ENCODE results near the gene ABCA12. TPM values are rescaled to one million over a fixed set of nuclear protein-coding genes. Genes with fewer than 3 reads are reported as not detected.

ABCA12 gene
- total RNA-seq, 2 donors from 2014 or later = not detected

DNA sequence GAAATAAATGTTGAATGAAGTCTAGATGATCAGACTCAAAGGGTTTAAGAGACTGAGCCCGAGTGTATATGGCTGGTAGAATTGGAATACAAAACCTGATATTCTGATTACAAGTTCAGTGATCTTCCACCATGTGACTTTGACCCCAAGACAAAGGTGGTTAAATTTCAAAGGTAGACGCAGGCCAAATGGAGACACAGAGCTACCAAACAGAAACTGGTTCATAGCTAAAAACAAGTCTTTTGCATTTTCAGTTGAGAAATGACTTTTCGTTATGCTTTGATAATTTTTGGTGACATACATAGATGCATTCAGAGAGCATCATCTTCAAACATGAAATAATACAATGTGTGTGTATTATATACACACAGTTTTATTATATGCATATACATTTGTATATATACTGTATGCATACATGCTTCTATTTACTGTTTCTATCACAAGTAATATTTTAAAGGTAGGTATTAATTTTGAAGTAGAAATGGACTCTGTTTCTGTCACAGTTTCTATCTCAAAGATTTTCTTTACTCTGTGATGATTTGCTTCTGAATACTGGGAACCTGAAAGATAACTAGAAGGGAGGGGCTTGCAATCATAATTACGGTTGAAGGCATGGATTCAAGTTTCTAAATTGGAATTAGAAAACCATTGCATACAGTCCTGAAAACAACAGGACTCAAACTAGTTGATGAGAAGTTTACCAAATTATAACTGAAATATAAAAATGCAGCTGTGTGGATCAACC, 142.3 kb downstream of the ABCA12 start:
- intact Hi-C loops (cut with DNase I) = no loop called here
- DNase-seq (ENCODE audit: low spot score) = no peak

DNA sequence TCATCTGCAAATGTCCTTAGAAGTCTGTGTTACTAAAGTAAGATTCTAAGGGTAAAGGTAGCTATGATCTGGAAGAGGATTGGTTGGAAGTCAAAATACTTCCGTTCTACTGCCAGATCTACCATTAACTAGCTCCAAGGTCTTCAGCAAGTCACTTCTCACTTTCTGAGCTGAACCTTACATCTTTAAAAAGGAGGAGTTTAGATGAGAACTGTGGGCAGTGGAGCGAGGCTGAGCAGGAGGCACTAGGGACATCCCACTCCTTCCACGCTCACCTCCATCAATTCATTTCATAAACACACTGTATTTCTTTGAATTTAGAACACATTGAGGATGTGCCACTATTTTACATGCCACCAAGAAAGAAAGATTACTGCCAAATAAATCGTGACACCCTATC, 143.0 kb downstream of the ABCA12 start:
- DNase-seq (ENCODE audit: low spot score) = no peak
- intact Hi-C loops (cut with DNase I) = no loop called here

DNA sequence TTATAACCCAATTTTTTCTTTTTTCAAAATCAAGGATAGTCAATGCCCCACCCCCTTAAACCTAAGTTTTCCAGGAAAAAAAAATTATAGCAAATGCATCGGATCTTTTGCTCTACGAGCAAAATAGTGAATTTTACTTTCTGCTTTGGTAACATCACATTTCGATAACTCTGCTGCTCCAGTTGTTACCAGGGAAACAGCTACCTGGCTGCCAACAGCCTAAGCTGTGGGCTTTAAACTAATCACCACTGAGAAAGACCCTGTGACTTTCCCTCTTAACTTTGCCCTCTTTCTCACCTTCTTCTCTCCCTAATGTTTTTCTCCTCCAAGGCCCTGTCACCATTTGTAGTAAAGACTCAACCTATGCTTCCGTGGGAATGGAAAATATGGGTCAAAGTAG, 145.5 kb downstream of the ABCA12 start:
- intact Hi-C loops (cut with DNase I) = no loop called here
- no peak for DNase-seq (ENCODE audit: low spot score)

DNA sequence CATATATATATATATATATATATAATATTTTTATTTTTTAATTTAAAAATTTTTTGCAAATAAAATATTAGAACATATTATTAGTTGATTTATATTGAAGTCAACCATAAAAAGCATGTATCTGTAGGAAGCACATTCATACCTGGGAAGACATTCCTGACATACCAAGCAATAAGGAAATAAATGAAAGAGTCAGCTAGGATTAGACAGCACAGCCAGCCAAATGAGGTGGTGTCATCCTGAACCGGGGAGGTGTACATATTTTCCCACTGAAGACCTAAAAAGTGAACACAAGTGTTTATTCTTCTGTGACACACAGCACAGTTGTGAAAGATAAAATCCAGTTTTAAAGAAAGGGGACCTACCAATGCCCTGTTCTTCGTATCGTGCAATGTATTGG, 149.2 kb downstream of the ABCA12 start:
- no peak for DNase-seq (ENCODE audit: low spot score)
- intact Hi-C loops (cut with DNase I) = no loop called here

DNA sequence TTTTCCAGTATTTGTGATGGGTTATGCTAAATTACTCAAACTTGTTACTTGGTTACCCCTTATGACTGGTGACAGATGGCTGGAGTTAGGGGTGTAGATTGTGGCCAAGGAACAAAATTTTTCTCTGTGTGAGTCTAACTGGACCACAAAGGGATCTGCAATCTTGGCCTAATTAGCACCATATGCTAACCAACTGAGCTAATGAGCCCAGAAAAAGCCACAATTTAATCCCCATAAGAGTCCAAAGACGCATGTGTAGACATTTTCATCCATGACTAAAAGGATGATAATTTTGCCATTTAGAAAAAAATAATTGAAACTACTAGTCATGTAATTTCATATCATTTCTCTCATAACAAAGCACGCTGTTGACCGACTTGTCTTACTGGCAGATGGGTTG, 151.2 kb downstream of the ABCA12 start:
- no peak for DNase-seq (ENCODE audit: low spot score)
- intact Hi-C loops (cut with DNase I) = no loop called here

DNA sequence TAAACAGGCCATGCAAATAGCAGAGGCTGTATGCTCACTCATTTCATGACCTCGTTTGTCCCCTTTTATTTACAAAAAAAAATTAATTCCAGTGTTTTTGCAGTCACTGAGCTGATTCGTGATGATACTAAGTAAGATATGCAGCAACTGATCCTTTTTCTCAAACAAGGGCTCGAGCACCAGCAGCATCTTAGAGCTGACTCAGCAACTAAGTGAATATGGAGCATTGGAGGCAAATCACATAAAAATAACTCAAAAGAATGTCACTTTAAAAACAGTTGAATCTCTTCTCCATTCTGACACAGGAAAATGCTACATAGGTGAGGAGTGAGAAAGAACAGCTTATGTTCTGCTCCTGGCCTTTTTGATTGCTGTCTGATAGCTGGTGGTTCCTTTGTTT, 152.8 kb downstream of the ABCA12 start:
- intact Hi-C loops (cut with DNase I) = no loop called here
- no peak for DNase-seq (ENCODE audit: low spot score)

DNA sequence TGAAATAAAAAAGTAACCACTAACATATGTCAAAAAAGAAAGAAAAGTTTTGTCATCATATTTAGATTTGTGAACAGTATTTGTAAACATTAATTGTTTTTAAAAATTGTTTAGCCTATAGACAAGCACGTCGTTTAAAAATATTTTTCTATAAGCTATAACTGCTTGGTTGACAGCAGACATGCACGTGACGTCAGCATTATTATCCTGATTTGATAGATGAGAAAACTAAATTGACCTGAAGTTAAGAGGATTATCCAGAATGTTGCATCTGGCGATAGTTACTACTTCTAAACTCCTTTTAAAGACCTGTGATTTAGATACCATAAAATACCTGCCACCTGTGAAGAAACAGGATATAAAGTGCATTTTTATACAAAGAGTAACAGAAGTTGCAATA, 172.0 kb downstream of the ABCA12 start:
- intact Hi-C loops (cut with DNase I) = no loop called here

DNA sequence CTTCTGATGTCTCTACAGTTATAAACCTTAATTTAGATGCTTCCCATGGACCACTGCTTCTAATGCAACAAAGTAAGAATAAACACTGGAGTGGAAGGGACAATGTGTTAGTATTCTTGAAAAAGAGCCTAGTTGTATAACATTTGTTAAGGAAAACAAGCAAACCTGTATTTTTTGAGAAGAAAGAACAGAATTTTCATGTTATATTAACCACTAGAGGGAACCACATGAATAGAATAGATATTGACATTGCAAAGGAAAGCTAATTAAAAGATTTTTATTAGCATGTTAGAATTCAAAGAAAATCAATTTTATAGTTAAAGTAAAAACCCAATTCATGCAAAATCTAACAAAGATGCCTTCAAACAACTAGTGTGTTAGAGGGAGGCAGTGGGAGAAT, 177.7 kb downstream of the ABCA12 start:
- intact Hi-C loops (cut with DNase I) = no loop called here
- DNase-seq (ENCODE audit: low spot score) = no peak

More for the DNA sequence above, 172.0 kb downstream of the ABCA12 start:
- no peak for DNase-seq (ENCODE audit: low spot score)

DNA sequence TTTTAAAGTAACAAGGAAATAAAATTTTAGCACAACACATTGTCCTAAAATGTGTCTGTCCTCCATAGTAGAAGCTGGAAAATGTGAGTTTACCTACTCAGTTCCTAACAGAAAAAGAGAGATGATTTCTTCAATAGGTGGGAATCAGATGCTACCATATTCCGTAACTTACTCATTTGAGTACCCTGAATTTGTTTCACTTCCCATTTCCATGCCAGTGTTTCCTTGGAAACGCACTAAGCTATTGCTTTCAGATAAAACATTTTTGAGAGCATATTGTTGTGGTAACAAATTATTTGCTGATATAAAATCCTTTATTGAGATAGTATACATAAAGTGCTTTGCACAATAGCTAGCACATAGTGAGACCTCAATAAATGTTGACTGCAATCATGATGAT, 191.5 kb downstream of the ABCA12 start:
- intact Hi-C loops (cut with DNase I) = no loop called here
- DNase-seq (ENCODE audit: low spot score) = no peak

DNA sequence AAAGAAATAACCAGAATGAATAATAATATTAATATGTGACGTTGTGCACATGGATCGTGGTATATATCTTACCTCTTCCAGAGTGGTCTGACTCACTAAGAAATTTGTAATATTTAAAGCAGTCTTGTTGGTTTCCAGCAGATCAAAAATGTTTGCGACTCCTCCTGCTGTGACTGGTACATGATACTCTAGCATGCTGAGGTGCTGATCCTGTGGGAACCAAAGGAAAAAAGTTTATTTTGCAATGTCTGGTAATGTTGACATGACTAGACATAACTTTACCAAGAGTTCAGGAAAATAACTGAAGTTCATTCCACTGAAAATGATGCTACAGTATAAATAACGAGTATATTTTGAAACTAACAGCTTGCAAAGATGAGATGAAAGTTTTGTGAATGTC, 204.4 kb downstream of the ABCA12 start:
- no peak for DNase-seq (ENCODE audit: low spot score)
- intact Hi-C loops (cut with DNase I) = no loop called here

DNA sequence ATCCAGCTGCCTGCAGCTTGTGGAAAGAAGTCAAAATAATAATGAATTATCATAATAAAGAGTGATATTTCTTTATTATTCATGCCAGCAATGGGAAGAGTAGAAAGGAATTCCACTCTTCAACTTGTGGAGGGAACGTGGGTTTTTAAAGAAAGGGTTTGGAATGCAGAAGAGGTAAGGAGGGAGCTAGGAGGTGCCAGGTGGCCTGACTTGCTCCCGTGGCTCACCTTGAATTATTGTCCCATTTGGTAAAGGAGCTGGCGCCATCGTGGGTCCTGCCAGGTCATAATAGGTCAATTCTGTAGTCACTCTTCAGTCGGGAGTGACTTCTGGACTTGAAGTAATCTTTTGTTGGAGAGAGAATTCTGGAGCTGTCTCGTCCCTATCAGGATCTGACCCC, 233.8 kb downstream of the ABCA12 start:
- intact Hi-C loops (cut with DNase I) = no loop called here
- no peak for DNase-seq (ENCODE audit: low spot score)

DNA sequence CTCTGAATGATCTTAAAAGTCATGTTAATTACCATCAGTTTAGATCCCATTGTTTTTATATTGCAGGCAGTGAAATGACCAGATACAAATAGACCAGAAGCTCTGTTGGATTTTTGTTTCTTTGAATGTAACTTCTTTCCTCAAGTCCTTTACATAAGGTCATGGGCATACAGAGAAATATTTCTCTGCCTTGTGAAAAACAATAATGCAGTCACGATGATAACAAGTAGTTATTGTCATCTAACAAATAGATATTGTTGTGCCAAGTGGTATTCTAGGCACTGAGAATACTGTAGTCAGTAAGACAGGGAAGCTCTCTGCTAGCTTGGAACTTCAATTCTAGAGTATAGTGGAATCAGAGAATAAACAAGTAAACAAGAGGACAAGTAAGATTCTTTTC, 234.2 kb downstream of the ABCA12 start:
- no peak for DNase-seq (ENCODE audit: low spot score)
- intact Hi-C loops (cut with DNase I) = no loop called here

DNA sequence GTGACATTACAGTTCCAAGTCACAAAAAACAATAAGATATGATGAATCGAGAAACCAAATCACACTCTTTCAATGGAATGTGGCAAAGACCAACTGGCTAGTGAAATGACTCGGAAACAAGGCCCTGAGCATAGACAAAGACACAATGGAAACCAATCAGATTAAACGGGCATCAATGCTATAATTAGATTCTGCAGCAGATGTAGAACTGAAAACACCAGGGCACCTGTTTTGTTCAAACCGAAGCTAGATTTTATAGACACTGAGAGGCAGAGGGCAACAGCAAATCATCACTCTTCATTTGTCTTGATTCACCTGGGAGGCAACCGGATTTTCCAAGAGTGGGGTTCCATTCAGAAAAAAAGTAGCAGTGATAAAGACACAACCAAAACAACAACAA, 236.1 kb downstream of the ABCA12 start:
- no peak for DNase-seq (ENCODE audit: low spot score)
- intact Hi-C loops (cut with DNase I) = no loop called here

DNA sequence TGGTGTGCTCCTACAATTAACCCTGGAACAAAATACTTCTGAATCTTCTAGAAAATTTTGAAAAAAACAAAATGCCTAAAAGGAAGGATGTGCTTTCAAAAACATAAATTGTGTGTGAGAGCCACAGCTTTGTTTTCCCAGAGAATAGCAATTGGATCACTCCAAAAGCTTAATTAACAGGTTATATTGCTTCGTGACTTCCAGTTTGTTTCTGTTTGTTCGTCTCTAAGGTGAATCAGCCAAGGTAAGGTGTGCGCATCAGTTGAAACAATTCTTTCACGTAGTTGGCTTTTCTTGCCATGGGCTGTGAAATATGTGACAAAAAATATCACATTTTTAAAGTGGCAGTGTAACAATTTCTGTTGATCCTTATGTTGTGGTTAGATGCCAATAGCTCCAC, 238.7 kb downstream of the ABCA12 start:
- intact Hi-C loops (cut with DNase I) = no loop called here
- no peak for DNase-seq (ENCODE audit: low spot score)

DNA sequence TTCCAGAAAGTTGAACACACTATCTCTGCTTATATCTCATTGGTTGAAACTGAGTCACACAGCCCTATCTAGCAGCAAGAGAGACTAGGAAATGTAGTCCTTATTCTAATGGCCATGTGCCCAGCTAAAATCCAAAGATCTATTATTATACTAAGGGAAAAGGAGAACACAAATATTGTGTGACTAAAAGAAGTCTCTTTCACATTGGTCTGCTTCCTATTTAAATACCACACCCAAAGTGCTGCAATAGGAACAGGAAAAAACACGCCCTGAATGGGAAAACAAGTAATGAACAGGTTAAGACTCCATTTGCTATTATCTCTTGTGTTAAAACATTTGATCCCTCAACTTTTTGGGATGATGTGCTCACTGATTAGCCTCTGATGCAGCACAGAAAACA, 242.2 kb downstream of the ABCA12 start:
- intact Hi-C loops (cut with DNase I) = no loop called here
- no peak for DNase-seq (ENCODE audit: low spot score)

DNA sequence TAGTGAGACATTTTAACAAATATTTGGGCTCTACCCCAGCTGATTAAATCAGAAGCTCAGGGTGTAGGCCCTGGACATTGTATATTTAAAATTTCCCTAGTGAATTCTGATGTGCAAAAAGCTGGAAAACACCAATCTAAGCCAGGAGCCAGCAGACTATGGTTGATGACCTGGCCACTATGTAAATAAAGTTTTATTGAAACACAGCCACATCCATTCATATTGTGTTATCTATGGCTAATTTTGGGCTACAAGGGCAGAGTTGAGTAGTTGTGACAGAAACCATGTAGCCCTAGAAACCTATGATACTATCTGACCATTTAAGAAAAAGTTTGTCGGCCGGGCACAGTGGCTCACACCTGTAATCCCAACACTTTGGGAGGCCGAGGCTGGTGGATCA, 243.0 kb downstream of the ABCA12 start:
- DNase-seq (ENCODE audit: low spot score) = no peak
- intact Hi-C loops (cut with DNase I) = no loop called here

DNA sequence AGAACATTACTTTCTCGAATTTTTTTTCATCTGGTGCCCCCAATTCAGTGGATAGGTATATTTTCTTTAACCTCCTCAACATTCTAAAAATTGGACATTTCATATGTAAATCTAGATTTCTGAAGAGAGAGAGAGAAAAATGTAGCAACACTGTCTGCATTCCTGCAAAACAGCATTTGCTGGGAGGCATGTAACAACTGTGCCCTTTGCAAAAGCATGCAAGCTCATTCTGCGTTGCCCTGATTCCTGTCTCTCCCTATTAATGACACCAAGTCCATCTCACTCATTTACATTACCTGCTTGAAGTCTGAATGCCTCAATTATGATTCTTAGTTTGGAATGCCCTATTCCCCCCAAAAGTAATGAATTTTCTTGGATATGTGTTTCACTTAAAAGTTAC, 249.1 kb downstream of the ABCA12 start:
- intact Hi-C loops (cut with DNase I) = no loop called here
- no peak for DNase-seq (ENCODE audit: low spot score)

DNA sequence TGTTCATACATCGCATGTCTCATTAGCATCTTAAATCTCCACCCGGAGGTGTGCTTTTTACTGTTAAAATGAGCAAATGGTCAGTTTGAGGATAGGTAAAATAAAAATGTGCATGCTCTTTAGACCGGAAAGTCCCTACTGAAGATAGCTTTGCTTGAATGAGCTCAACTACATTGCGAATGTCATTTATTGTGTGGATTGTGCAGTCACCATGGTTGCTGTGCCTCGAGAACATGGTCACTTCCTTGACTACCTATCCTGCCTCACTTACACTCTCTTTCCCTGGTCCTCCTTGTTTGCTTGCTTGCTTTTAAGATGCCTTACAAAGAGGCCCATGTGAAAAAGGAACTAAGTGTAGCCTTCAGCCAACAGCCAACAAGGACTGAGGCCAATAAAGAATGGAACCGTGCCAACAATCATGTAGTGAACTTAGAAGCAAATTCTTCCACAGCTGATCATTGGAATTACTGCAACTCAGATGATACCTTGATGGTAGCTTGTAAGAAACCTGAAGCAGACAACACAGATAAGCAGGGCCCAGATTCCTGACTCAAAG, 256.7 kb downstream of the ABCA12 start:
- no peak for DNase-seq (ENCODE audit: low spot score)
- intact Hi-C loops (cut with DNase I) = no loop called here
